Suprapubic skin (tissue), 4 donors: ENCODE data around the gene MLKL. TPM values are rescaled to one million over a fixed set of nuclear protein-coding genes. Genes with fewer than 3 reads are reported as not detected.
A peak's percentile ranks its signal among the peaks of the same experiment; 100 is the strongest.

ENCODE experiments used
- DNase-seq, 2 donors: peaks; one replicate each; pipeline ENCODE4 v3.0.0-alpha.2; 2019; ENCODE audit warnings: low spot score in 2 of 2
- H3K27ac ChIP-seq: fragments of 200-600 bp; sonication (generic); one replicate; pipeline ENCODE4 v1.5.1; 2019
- H3K27me3 ChIP-seq: fragments of 200-600 bp; sonication (generic); one replicate; pipeline ENCODE4 v1.5.1; 2019
- H3K36me3 ChIP-seq: fragments of 200-600 bp; sonication (generic); one replicate; pipeline ENCODE4 v1.5.1; 2019
- H3K4me1 ChIP-seq: fragments of 200-600 bp; sonication (generic); one replicate; pipeline ENCODE4 v1.5.1; 2019
- H3K4me3 ChIP-seq: fragments of 200-600 bp; sonication (generic); one replicate; pipeline ENCODE4 v1.5.1; 2019; ENCODE audit warnings: mild to moderate bottlenecking
- H3K9me3 ChIP-seq: fragments of 200-600 bp; sonication (generic); one replicate; pipeline ENCODE4 v1.5.1; 2019
- CTCF ChIP-seq, 2 donors: fragments of 200-600 bp in 1 of 2; fragments of 450-650 bp in 1 of 2; sonication (generic) in 1 of 2; IDR thresholded peaks; one replicate each; pipeline ENCODE4 v1.5.1; 2016 to 2019; ENCODE audit warnings: antibody characterized with exemption in 2 of 2, mild to moderate bottlenecking in 1 of 2, moderate library complexity in 1 of 2
- EP300 ChIP-seq: sonication (generic); formaldehyde crosslinking; IDR thresholded peaks from one replicate; pipeline ENCODE4 v1.6.1; 2017; ENCODE audit warnings: antibody characterized with exemption
- POLR2A ChIP-seq, 2 donors: fragments of 450-650 bp; IDR thresholded peaks; one replicate each; pipeline ENCODE4 v1.6.1; 2017; ENCODE audit warnings: antibody characterized with exemption in 2 of 2, mild to moderate bottlenecking in 2 of 2, moderate library complexity in 2 of 2
- POLR2AphosphoS5 ChIP-seq, 3 donors: sonication (generic); formaldehyde crosslinking; IDR thresholded peaks; one replicate each; pipeline ENCODE4 v1.6.1; 2017; ENCODE audit warnings: antibody characterized with exemption in 3 of 3
- WGBS: methylation state at CpG from one replicate; pipeline ENCODE4 v1.1.5; 2018; 5-methylcytosine and 5-hydroxymethylcytosine counted together
- total RNA-seq, 4 donors: library from RNA; depleted of rRNA; stranded (reverse); fragments of >200 nt; gene quantifications; one replicate each; pipeline ENCODE4 v1.1.0, GENCODE V29; 2016

Gene MLKL
- total RNA-seq, 4 donors from 2014 or later: 3.1 to 12.0 (median 7.0) TPM

- Histone ChIP-seq H3K9me3 (no peaks in the 10 kb centered on the region), H3K27me3 (no peaks in the 10 kb centered on the region), H3K4me3 (no peak overlapping the region), H3K36me3 (peaks cover 46% of the 10 kb centered on the region), H3K4me1 (peaks cover 16% of the 10 kb centered on the region), H3K27ac (no peak overlapping the region)
- TF ChIP-seq POLR2AphosphoS5 (IDR thresholded peaks at IDR 0.05) (no peak), CTCF (IDR thresholded peaks at IDR 0.05) (peak in 1 of 2 donors; percentile 10)
- no peak for DNase-seq
- WGBS: 89% methylated on average over 6 of the region's 6 CpGs
Observed at GRCh38 chr16:74650966-74651567, 49.6 kb downstream of the MLKL start.

- no peaks in the 10 kb centered on the region for H3K9me3 ChIP-seq
- H3K4me1 ChIP-seq: peaks cover 15% of the 10 kb centered on the region
- no peak for TF ChIP-seq POLR2A (IDR thresholded peaks at IDR 0.05)
- TF ChIP-seq EP300: no peak
- no peak for TF ChIP-seq CTCF (IDR thresholded peaks at IDR 0.05)
- TF ChIP-seq POLR2AphosphoS5 (IDR thresholded peaks at IDR 0.05): no peak
- H3K4me3 ChIP-seq: no peak overlapping the region
- peaks cover 54% of the 10 kb centered on the region for H3K36me3 ChIP-seq
- no peak overlapping the region for H3K27ac ChIP-seq
- no peak for DNase-seq
- no peaks in the 10 kb centered on the region for H3K27me3 ChIP-seq
- WGBS: 57% methylated on average over 1 of the region's 1 CpG
Observed at GRCh38 chr16:74649839-74650504, 50.7 kb downstream of the MLKL start.

GRCh38 chr16:74641969-74642368, 58.7 kb downstream of the MLKL start:
- no peak for DNase-seq
- WGBS: 95% methylated on average over 8 of the region's 8 CpGs
- H3K27ac ChIP-seq: no peak overlapping the region
- H3K4me1 ChIP-seq: no peaks in the 10 kb centered on the region
- peaks cover 83% of the 10 kb centered on the region for H3K36me3 ChIP-seq
- no peaks in the 10 kb centered on the region for H3K27me3 ChIP-seq
- TF ChIP-seq EP300 (no peak), POLR2AphosphoS5 (IDR thresholded peaks at IDR 0.05) (no peak), POLR2A (IDR thresholded peaks at IDR 0.05) (no peak), CTCF (IDR thresholded peaks at IDR 0.05) (no peak)
- H3K4me3 ChIP-seq: no peak overlapping the region
- no peaks in the 10 kb centered on the region for H3K9me3 ChIP-seq

GRCh38 chr16:74637742-74638453, 62.8 kb downstream of the MLKL start:
- no peak for DNase-seq
- Histone ChIP-seq H3K36me3 (peaks cover 77% of the 10 kb centered on the region), H3K4me1 (no peaks in the 10 kb centered on the region), H3K27ac (no peak overlapping the region), H3K4me3 (no peak overlapping the region), H3K9me3 (no peaks in the 10 kb centered on the region), H3K27me3 (no peaks in the 10 kb centered on the region)
- TF ChIP-seq EP300 (no peak), POLR2AphosphoS5 (IDR thresholded peaks at IDR 0.05) (no peak), POLR2A (IDR thresholded peaks at IDR 0.05) (no peak), CTCF (IDR thresholded peaks at IDR 0.05) (no peak)
- 85% methylated on average over 7 of the region's 7 CpGs for WGBS

DNA sequence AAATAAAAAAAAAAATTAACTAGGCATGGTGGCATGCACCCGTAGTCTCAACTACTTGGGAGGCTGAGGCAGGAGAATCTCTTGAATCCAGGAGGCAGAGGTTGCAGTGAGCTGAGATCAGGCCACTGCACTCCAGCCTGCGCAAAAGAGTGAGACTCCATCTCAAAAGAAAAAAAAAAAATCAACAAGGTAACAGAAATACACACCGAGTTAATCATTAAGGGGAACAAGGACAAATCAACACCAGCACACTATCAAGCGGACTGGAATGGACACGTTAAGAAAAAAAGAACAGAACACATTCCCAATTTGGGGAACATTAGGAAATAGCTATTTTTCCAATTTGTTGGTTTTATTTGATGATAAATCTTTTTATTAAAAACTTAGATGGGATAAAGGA, 65.4 kb downstream of the MLKL start:
- Histone ChIP-seq H3K9me3 (no peaks in the 10 kb centered on the region), H3K4me1 (no peaks in the 10 kb centered on the region), H3K36me3 (peaks cover 85% of the 10 kb centered on the region), H3K27ac (no peak overlapping the region), H3K27me3 (no peaks in the 10 kb centered on the region), H3K4me3 (no peak overlapping the region)
- no peak for DNase-seq
- 76% methylated on average over 5 of the region's 5 CpGs for WGBS
- TF ChIP-seq EP300: no peak
- no peak for TF ChIP-seq POLR2AphosphoS5 (IDR thresholded peaks at IDR 0.05)
- TF ChIP-seq CTCF (IDR thresholded peaks at IDR 0.05): no peak
- TF ChIP-seq POLR2A (IDR thresholded peaks at IDR 0.05): no peak
